ENCODE results near the gene CCDC88C. TPM values are rescaled to one million over a fixed set of nuclear protein-coding genes. Genes with fewer than 3 reads are reported as not detected.

The CCDC88C gene
- total and polyA plus RNA-seq, 2 donors (not counting 3 experiments of a cell fraction or from before 2014, with no cell fraction given): 11.4 to 52.1 TPM

DNA sequence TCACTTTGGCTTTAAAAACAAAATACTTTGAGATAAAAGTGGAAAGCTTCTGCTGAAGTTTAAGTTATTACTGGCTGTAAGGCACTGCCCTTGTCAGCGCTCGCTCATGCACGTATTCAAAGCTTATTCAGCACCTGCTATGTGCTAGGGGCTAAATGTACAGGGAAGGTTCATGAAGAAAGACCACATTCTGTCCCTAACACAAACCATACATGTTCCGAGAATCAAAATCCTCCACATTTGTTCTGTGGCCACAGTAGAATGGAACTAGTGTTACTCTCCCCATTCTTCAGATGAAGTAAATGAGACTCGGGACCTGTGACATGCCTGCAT, 139.3 kb downstream of the CCDC88C start:
- no TSS peak for BruUV-seq (replicated peaks)
- H3K27ac ChIP-seq (ENCODE audit: insufficient read depth, low read depth, low read length): no peak overlapping the region

More for the DNA sequence above, 139.3 kb downstream of the CCDC88C start:
- H3K79me2 ChIP-seq (ENCODE audit: control insufficient read depth, insufficient read depth, low read length): no peaks in the 10 kb centered on the region
- H3K4me3 ChIP-seq (replicated peaks in 1 of 3; ENCODE audit: insufficient read depth in 1 of 3, low read depth in 1 of 3, low read length in 3 of 3): no peak overlapping the region
- dilution Hi-C loops (cut with MboI; ENCODE audit: extremely low pct_ligation_motif_present, low sequenced_read_pairs) (loop anchor here (25.0 kb wide), 1 partner anchor 366 kb away; no protein-coding TSS in a partner anchor), intact Hi-C loops (cut with micrococcal nuclease) (no loop called here)
- H3K4me2 ChIP-seq (ENCODE audit: insufficient read depth, low read length): no peak overlapping the region
- CTCF ChIA-PET: interaction anchor here (1.1 to 6.2 kb wide), 4 partner anchors 8 to 105 kb away, joined by 3 to 61 read pairs (median 8); no protein-coding TSS in a partner anchor
- H4K20me1 ChIP-seq (replicated peaks; ENCODE audit: control insufficient read depth, extremely low read depth, insufficient read depth, low read length): no peaks in the 10 kb centered on the region
- H3K4me1 ChIP-seq (ENCODE audit: control insufficient read depth, extremely low read depth, insufficient read depth, low read length): no peaks in the 10 kb centered on the region
- H3K9me1 ChIP-seq (replicated peaks; ENCODE audit: control insufficient read depth, extremely low read depth, insufficient read depth, low read length): no peaks in the 10 kb centered on the region
- DNase-seq (ENCODE audit: low read depth, low spot score) (no peak), FAIRE-seq (no peak)
- no peaks in the 10 kb centered on the region for H3K9me3 ChIP-seq (replicated peaks; ENCODE audit: control insufficient read depth, insufficient read depth, low read length)
- H3K9ac ChIP-seq (replicated peaks; ENCODE audit: extremely low read depth, insufficient read depth, low read length): no peak overlapping the region
- H2AFZ ChIP-seq (ENCODE audit: low read depth, low read length): no peak overlapping the region
- no peak for TF ChIP-seq EZH2 (IDR thresholded peaks at IDR 0.05; ENCODE audit: borderline replicate concordance, low read depth, low read length, severe bottlenecking)
- TF ChIP-seq, protein P1, sequence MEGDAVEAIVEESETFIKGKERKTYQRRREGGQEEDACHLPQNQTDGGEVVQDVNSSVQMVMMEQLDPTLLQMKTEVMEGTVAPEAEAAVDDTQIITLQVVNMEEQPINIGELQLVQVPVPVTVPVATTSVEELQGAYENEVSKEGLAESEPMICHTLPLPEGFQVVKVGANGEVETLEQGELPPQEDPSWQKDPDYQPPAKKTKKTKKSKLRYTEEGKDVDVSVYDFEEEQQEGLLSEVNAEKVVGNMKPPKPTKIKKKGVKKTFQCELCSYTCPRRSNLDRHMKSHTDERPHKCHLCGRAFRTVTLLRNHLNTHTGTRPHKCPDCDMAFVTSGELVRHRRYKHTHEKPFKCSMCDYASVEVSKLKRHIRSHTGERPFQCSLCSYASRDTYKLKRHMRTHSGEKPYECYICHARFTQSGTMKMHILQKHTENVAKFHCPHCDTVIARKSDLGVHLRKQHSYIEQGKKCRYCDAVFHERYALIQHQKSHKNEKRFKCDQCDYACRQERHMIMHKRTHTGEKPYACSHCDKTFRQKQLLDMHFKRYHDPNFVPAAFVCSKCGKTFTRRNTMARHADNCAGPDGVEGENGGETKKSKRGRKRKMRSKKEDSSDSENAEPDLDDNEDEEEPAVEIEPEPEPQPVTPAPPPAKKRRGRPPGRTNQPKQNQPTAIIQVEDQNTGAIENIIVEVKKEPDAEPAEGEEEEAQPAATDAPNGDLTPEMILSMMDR (IDR thresholded peaks at IDR 0.05; ENCODE audit: extremely low read depth in 1 of 2, insufficient read depth in 1 of 2, low read depth in 1 of 2, low read length in 2 of 2): no peak
- TF ChIP-seq MYC (IDR thresholded peaks at IDR 0.05; ENCODE audit: low read depth, low read length): no peak
- no peak for TF ChIP-seq POLR2AphosphoS5 (IDR thresholded peaks at IDR 0.05; ENCODE audit: insufficient read depth, low read depth, low read length)
- H3K36me3 ChIP-seq (ENCODE audit: control insufficient read depth in 2 of 2, extremely low read depth in 1 of 2, insufficient read depth in 2 of 2, low read length in 2 of 2): peaks cover 10 to 42% of the 10 kb centered on the region in 2 experiments
- no peaks in the 10 kb centered on the region for H3K27me3 ChIP-seq (ENCODE audit: control insufficient read depth in 2 of 2, insufficient read depth in 2 of 2, low read length in 2 of 2)
- POLR2A ChIA-PET: no interaction called here

Data from endothelial cell of umbilical vein (primary cell).